Activated naive CD4-positive, alpha-beta T cell treated with anti-CD3 and anti-CD28 coated beads for 36 hours (primary cell): ENCODE measurements around the gene SLC30A4. TPM values are rescaled to one million over a fixed set of nuclear protein-coding genes. Genes with fewer than 3 reads are reported as not detected.
A peak's percentile ranks its signal among the peaks of the same experiment; 100 is the strongest.

Experiments used
- CTCF ChIA-PET: fragments of 350-600 bp; sonication (Branson Sonifier 250); formaldehyde crosslinking; loops from one replicate; lab custom pipeline; 2021; ENCODE audit warnings: antibody characterized with exemption; lab: Charles Lee
- DNase-seq: peaks from one replicate; pipeline ENCODE4 v3.0.0-alpha.2; 2020
- H3K27ac Mint-ChIP-seq: one replicate; pipeline ENCODE4 v1.8.0; 2021; ENCODE audit warnings: mild to moderate bottlenecking, mixed read lengths
- H3K27me3 Mint-ChIP-seq: one replicate; pipeline ENCODE4 v1.8.0; 2021; ENCODE audit warnings: low read depth, mixed read lengths
- H3K36me3 Mint-ChIP-seq: one replicate; pipeline ENCODE4 v1.8.0; 2021; ENCODE audit warnings: low read depth, mixed read lengths
- H3K4me1 Mint-ChIP-seq: one replicate; pipeline ENCODE4 v1.8.0; 2021; ENCODE audit warnings: low read depth, mixed read lengths
- H3K4me3 Mint-ChIP-seq: one replicate; pipeline ENCODE4 v1.8.0; 2021; ENCODE audit warnings: mild to moderate bottlenecking, moderate library complexity, mixed read lengths
- H3K9me3 Mint-ChIP-seq: one replicate; pipeline ENCODE4 v1.8.0; 2021; ENCODE audit warnings: mixed read lengths
- intact Hi-C: fragments of 100-400 bp; cut with micrococcal nuclease; formaldehyde crosslinking; loops from one replicate; pipeline ENCODE4 v1.15.1; 2023
- total RNA-seq, 2 experiments: library from RNA; stranded (reverse); gene quantifications; one replicate each; pipeline ENCODE4 v1.2.3, GENCODE V29; 2021

Gene SLC30A4
- 1 to 10 TPM; 1.0 to 1.2 TPM for total RNA-seq

DNA sequence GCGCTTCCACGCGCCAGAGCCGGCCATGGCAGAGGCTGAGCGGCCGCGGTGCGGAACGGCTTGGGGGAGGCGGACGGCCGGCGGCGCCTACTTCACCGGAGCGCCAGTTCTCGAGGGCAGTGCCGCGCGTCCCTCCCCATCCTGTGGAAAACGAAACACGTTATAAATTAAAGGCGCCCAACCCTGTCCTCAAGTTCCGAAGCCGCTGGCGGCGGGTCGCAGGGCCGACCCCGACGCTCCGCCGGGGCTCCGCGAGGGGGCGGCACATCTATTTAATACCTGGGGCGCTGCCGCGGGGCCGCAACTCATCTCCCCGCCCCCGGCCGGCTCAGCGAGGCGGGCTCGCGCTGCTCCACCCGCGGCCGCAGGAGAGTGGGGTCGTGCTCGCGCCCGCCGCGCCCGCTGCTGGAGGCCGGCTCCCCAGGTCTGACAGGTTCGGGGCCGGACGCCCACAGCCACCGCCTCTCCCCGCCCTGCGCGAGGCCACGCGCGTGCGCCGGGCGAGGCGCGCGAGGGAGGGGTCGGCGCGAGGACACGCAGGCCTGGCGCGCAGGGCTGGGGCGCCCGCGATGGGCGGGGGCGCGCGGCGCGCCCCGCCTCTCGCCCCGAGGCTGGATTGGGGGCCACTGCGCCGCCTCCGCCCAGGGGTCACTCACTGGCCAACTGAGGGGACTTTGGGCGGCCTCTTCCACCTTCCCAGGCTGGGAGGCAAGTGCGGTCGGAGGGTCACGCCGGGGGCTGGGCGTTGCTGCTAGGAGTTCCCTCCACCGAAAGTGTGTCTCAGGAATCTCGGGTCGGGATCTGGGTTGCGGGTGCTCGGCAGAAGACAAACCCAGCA is at the start of gene SLC30A4:
SLC30A4 (minus strand) TSS at position 428 of the 838 bp plus-strand sequence; CDS start at position 27, 401 bp downstream.
- CTCF ChIA-PET, result interaction anchor here (1.1 kb wide), 1 partner anchor 89 kb away, joined by 5 read pairs; no protein-coding TSS in a partner anchor
- H3K27ac Mint-ChIP-seq, result no peak within 1 kb of the TSS
- no peaks in the 10 kb centered on the region for H3K36me3 Mint-ChIP-seq
- intact Hi-C loops, result loop anchor here (1.0 to 5.0 kb wide), 4 partner anchors 64 to 185 kb away; partner anchors contain the start of gene BLOC1S6
- H3K9me3 Mint-ChIP-seq, result no peaks in the 10 kb centered on the region
- peak; percentile 46 for DNase-seq
- H3K27me3 Mint-ChIP-seq, result no peaks in the 10 kb centered on the region
- peaks cover 15% of the 10 kb centered on the region for H3K4me1 Mint-ChIP-seq
- peak within 1 kb of the TSS; percentile 89 for H3K4me3 Mint-ChIP-seq

GRCh38 chr15:45555934-45556608 is 33.5 kb upstream of the SLC30A4 start:
- H3K4me3 Mint-ChIP-seq, result no peak overlapping the region
- H3K4me1 Mint-ChIP-seq, result no peaks in the 10 kb centered on the region
- CTCF ChIA-PET, result interaction anchor here (0.9 to 1.2 kb wide), 3 partner anchors 28 to 125 kb away, joined by 3 to 7 read pairs (median 5); no protein-coding TSS in a partner anchor
- H3K9me3 Mint-ChIP-seq, result no peaks in the 10 kb centered on the region
- no peaks in the 10 kb centered on the region for H3K36me3 Mint-ChIP-seq
- peaks cover 8% of the 10 kb centered on the region for H3K27me3 Mint-ChIP-seq
- DNase-seq, result no peak
- no peak overlapping the region for H3K27ac Mint-ChIP-seq
- intact Hi-C loops, result no loop called here

- no peak overlapping the region for H3K27ac Mint-ChIP-seq
- intact Hi-C loops, result no loop called here
- CTCF ChIA-PET, result interaction anchor here (0.6 kb wide), 1 partner anchor 92 kb away, joined by 3 read pairs; no protein-coding TSS in a partner anchor
- no peaks in the 10 kb centered on the region for H3K36me3 Mint-ChIP-seq
- H3K27me3 Mint-ChIP-seq, result peaks cover 3% of the 10 kb centered on the region
- no peak for DNase-seq
- no peaks in the 10 kb centered on the region for H3K9me3 Mint-ChIP-seq
- H3K4me1 Mint-ChIP-seq, result no peaks in the 10 kb centered on the region
- no peak overlapping the region for H3K4me3 Mint-ChIP-seq
Measured at GRCh38 chr15:45551676-45552075, 29.1 kb upstream of the SLC30A4 start.

- H3K27me3 Mint-ChIP-seq, result peaks cover 1% of the 10 kb centered on the region
- no peaks in the 10 kb centered on the region for H3K36me3 Mint-ChIP-seq
- no peaks in the 10 kb centered on the region for H3K4me1 Mint-ChIP-seq
- intact Hi-C loops, result no loop called here
- CTCF ChIA-PET, result no interaction called here
- no peak overlapping the region for H3K4me3 Mint-ChIP-seq
- H3K27ac Mint-ChIP-seq, result no peak overlapping the region
- no peak for DNase-seq
- H3K9me3 Mint-ChIP-seq, result no peaks in the 10 kb centered on the region
Measured at GRCh38 chr15:45550436-45550835, 27.9 kb upstream of the SLC30A4 start.

- DNase-seq, result no peak
- H3K36me3 Mint-ChIP-seq, result no peaks in the 10 kb centered on the region
- H3K4me3 Mint-ChIP-seq, result no peak overlapping the region
- no peaks in the 10 kb centered on the region for H3K27me3 Mint-ChIP-seq
- CTCF ChIA-PET, result no interaction called here
- intact Hi-C loops, result no loop called here
- no peak overlapping the region for H3K27ac Mint-ChIP-seq
- no peaks in the 10 kb centered on the region for H3K9me3 Mint-ChIP-seq
- no peaks in the 10 kb centered on the region for H3K4me1 Mint-ChIP-seq
Measured at GRCh38 chr15:45549541-45550220, 27.1 kb upstream of the SLC30A4 start.

GRCh38 chr15:45548753-45549520 is 26.4 kb upstream of the SLC30A4 start:
- no peak for DNase-seq
- intact Hi-C loops, result no loop called here
- Mint-ChIP-seq H3K36me3 (no peaks in the 10 kb centered on the region), H3K4me3 (no peak overlapping the region), H3K9me3 (no peaks in the 10 kb centered on the region), H3K4me1 (no peaks in the 10 kb centered on the region), H3K27ac (no peak overlapping the region), H3K27me3 (no peaks in the 10 kb centered on the region)
- CTCF ChIA-PET, result no interaction called here

GRCh38 chr15:45546789-45547188 is 24.2 kb upstream of the SLC30A4 start:
- no peak for DNase-seq
- no peaks in the 10 kb centered on the region for H3K9me3 Mint-ChIP-seq
- H3K4me3 Mint-ChIP-seq, result no peak overlapping the region
- H3K27me3 Mint-ChIP-seq, result no peaks in the 10 kb centered on the region
- CTCF ChIA-PET, result no interaction called here
- intact Hi-C loops, result no loop called here
- H3K36me3 Mint-ChIP-seq, result no peaks in the 10 kb centered on the region
- no peaks in the 10 kb centered on the region for H3K4me1 Mint-ChIP-seq
- no peak overlapping the region for H3K27ac Mint-ChIP-seq

GRCh38 chr15:45544266-45545023 is 21.9 kb upstream of the SLC30A4 start:
- CTCF ChIA-PET, result no interaction called here
- no peak for DNase-seq
- Mint-ChIP-seq H3K27ac (no peak overlapping the region), H3K27me3 (no peaks in the 10 kb centered on the region), H3K4me1 (no peaks in the 10 kb centered on the region), H3K4me3 (no peak overlapping the region), H3K36me3 (no peaks in the 10 kb centered on the region), H3K9me3 (no peaks in the 10 kb centered on the region)
- intact Hi-C loops, result no loop called here

- H3K27ac Mint-ChIP-seq, result no peak overlapping the region
- intact Hi-C loops, result no loop called here
Measured at GRCh38 chr15:45543051-45543450, 20.5 kb upstream of the SLC30A4 start.

GRCh38 chr15:45540531-45540930 is 18.0 kb upstream of the SLC30A4 start:
- Mint-ChIP-seq H3K27me3 (no peaks in the 10 kb centered on the region), H3K36me3 (no peaks in the 10 kb centered on the region), H3K4me1 (no peaks in the 10 kb centered on the region), H3K27ac (no peak overlapping the region), H3K9me3 (no peaks in the 10 kb centered on the region), H3K4me3 (no peak overlapping the region)
- no peak for DNase-seq
- CTCF ChIA-PET, result no interaction called here
- intact Hi-C loops, result no loop called here

More at GRCh38 chr15:45543051-45543450, 20.5 kb upstream of the SLC30A4 start:
- Mint-ChIP-seq H3K36me3 (no peaks in the 10 kb centered on the region), H3K4me3 (no peak overlapping the region), H3K9me3 (no peaks in the 10 kb centered on the region), H3K4me1 (no peaks in the 10 kb centered on the region), H3K27me3 (no peaks in the 10 kb centered on the region)
- CTCF ChIA-PET, result no interaction called here
- no peak for DNase-seq

DNA sequence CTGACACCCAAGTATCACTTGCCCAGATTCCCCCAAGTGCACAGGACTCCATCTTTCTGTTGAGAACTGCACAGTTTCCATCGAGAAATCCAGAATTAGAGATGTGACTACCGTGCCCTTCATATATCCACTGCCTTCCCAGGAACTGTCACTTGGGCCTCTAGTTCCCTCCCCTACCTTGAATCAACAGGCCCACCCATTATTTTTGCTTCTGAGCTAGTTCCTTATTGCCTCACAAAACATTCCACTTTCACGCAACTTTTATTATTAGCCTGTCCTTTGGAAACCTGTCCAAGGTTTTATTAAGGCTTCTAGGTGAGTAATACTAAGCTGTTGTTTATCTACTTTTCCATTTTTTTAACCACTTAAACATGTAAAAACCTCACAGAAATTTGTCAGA is 17.1 kb upstream of the SLC30A4 start:
- no peaks in the 10 kb centered on the region for H3K36me3 Mint-ChIP-seq
- no peak for DNase-seq
- CTCF ChIA-PET, result interaction anchor here (1.5 kb wide), 1 partner anchor 110 kb away, joined by 3 read pairs; no protein-coding TSS in a partner anchor
- H3K4me3 Mint-ChIP-seq, result no peak overlapping the region
- H3K27me3 Mint-ChIP-seq, result no peaks in the 10 kb centered on the region
- intact Hi-C loops, result no loop called here
- H3K4me1 Mint-ChIP-seq, result no peaks in the 10 kb centered on the region
- no peaks in the 10 kb centered on the region for H3K9me3 Mint-ChIP-seq
- no peak overlapping the region for H3K27ac Mint-ChIP-seq
